NCI-H1436 treated with DMSO at 0.1 percent for 48 hours (cell line): ENCODE measurements around the gene SLC6A8.
A peak's percentile ranks its signal among the peaks of the same experiment; 100 is the strongest.
"Not testable (repeated sequence)": the region's sequence is repeated elsewhere in the genome, so short reads cannot be mapped to it uniquely, and the experiment has no call there.

Experiments
- DNase-seq: peaks from one replicate; lab custom pipeline; 2025; lab: John Stamatoyannopoulos, UW

Gene SLC6A8

DNA sequence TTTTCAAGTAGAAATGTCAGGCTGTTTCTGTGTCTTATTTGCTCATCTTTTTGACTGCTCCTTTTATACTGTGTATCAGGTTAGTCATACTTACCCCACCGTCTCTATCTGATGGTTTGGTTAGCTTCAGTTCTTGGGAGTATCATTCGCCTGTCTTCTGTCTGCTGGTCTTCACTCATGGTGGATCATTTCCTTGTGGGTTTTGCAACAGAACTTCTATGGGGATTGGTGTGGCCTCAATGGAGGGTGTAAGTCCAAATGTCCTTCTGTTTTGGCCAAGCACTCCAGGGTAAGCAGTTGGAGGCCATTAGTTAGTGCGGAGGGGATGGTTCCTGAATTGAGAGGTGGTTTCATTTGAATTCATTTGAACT lies 44.1 kb downstream of the SLC6A8 start:
- no peak for DNase-seq

- DNase-seq, result no peak
These were observed 44.7 kb downstream of the SLC6A8 start for GRCh38 chrX:153732401-153732800.

- no peak for DNase-seq
These were observed 46.0 kb downstream of the SLC6A8 start for GRCh38 chrX:153733651-153734240.

GRCh38 chrX:153734871-153735270 lies 47.1 kb downstream of the SLC6A8 start:
- no peak for DNase-seq

- no peak for DNase-seq
These were observed 47.5 kb downstream of the SLC6A8 start for GRCh38 chrX:153735274-153735673.

GRCh38 chrX:153736071-153736820 lies 48.5 kb downstream of the SLC6A8 start:
- no peak for DNase-seq

DNA sequence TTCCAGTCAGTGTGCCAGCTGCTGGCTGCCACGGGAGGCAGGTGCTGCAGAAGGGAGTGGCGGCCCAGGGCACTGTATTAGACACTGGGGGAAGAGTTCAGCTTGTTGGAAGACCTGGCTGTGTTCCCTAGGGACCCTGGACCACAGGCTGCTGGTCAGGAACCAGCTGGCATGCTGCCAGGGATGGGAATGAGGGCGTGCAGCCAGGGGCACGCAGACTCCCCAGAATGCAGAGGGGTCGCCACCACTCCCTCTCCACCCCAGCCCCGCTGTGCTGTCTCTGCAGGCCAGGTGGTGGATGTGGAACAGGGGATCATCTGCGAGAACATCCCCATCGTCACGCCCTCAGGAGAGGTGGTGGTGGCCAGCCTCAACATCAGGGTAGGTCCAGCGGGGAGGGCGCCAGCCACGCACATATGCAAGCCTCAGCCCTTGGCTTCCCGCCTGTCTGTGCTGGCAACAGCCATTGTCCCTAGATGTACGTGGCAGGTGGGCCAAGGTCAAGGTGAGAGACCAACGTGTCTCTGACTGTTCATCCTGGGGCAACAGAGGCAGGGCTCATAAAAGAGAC lies 49.2 kb downstream of the SLC6A8 start:
- no peak for DNase-seq

GRCh38 chrX:153738056-153738605 lies 50.4 kb downstream of the SLC6A8 start:
- DNase-seq, result no peak

GRCh38 chrX:153739754-153740486 lies 52.2 kb downstream of the SLC6A8 start:
- no peak for DNase-seq

GRCh38 chrX:153740631-153741222 lies 53.0 kb downstream of the SLC6A8 start:
- no peak for DNase-seq

DNA sequence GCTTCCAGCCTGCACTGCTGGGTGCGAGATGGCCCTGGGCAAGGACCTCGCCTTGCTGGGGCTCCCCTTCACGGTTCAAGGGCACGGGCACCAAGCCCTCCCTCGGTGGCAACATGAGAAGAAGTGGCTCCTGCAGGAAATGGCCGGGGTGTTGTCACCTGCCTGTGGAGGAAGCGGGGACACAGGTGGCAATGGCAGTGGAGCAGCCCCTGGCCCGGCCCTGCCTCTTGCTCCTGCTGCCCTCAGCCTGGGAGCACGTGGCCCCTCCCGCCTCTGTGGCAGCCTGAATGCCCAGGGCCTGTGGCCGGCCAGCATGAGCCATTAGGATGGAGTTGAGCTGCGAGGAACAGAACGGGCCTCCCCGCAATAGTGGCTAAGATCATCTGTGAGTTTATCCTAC lies 53.7 kb downstream of the SLC6A8 start:
- no peak for DNase-seq

- not testable (repeated sequence) for DNase-seq
These were observed 54.4 kb downstream of the SLC6A8 start for GRCh38 chrX:153742111-153742510.

DNA sequence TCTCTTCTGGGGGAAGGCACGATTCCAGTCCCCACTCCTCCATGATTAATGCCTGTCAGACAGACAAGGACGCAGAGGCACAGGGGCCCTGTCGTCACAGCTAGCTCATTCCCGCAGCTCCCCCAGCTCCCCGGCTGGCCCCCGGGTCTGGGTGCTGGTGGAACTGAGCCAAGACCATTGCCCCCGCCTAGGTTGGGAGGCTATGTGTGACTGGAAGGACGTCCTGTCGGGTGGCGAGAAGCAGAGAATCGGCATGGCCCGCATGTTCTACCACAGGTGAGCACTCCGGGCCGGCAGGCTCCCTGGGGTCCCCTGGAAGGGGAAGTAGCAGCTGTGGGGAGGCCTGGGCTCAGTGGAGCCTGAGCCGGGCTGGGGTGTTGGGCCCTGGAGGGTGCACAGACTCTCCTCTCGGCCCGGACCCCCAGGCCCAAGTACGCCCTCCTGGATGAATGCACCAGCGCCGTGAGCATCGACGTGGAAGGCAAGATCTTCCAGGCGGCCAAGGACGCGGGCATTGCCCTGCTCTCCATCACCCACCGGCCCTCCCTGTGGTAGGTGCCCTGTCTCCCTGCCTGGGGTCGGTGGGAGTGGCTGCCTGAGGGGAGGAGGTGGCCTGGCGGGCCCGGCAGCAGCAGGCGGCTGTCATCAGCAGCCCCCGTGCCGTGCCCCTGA lies 55.2 kb downstream of the SLC6A8 start:
- DNase-seq, result not testable (repeated sequence)

GRCh38 chrX:153743468-153744209 lies 55.9 kb downstream of the SLC6A8 start:
- DNase-seq, result not testable (repeated sequence)

DNA sequence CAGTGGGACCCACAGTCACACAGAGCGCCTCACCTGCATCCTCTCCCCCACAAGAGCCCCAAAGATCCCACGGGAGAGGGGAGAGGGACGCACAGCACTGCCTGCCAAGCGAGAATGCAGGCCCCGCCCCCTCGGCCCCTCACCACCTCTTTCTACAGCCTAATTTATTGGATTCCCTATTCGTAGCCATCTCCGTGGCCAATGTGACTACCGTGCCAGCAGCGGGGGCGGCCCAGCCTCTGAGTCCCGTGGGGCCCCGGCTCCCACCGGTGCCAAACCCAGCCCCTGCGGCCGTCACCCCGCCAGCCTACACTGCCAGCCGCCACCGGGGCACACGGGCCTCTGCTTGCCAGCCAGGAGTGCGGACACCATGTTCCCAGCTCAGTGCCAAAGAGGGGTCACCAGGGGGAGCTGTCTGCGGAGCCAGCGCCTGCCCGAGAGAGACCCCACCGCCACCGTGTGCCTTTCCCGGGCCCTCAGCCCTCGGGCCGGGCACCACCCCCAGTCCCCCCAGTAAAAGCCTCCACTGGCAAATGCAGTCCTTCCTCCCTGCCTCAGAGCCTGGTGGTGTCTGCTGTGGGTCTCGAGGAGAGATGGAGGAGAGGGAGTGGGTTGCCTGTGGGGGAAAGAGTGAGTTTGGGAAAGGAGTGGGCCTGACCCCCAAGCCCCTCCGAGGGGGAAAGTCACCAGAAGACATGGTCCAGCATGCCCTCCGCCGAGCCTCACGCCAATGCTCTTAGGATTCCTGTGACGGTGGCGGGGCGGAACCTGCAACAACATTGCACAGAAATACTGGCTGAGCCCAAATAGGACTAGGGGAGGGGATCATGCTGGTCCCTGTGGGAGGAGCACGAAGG lies 56.7 kb downstream of the SLC6A8 start:
- peak; percentile 8 for DNase-seq

DNA sequence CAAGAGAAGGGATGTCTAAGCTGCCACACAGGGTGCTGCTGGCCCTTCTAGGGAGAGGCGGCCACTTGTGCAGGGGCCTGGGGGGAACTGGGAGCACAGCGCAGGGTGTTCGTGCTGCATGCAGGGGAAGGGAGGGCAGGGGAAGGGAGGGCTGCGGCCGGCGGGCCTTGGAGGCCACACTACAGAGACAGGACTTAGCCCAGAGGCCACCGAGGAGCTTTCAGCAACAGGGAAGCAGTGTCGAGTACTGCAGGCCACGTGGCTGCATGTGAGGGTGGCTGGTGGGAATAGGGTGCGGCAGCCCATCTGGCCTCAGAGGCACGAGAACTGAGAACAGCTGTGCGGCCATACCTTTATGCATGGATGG lies 57.3 kb downstream of the SLC6A8 start:
- not testable (repeated sequence) for DNase-seq
